Mesodermal cell (in vitro differentiated cells): ENCODE measurements around the gene SMLR1.
"Not testable (repeated sequence)": the region's sequence is repeated elsewhere in the genome, so short reads cannot be mapped to it uniquely, and the experiment has no call there.

ENCODE experiments used
- H3K27ac ChIP-seq: 2 replicates; pipeline ENCODE4 v1.7.0; 2013; ENCODE audit warnings: mild to moderate bottlenecking, low read depth, low read length, moderate library complexity; ENCODE audit not compliant: severe bottlenecking
- H3K36me3 ChIP-seq: 2 replicates; pipeline ENCODE4 v1.7.1; 2013; ENCODE audit warnings: mild to moderate bottlenecking, low read length, moderate library complexity; ENCODE audit not compliant: control insufficient read depth, insufficient read depth
- H3K4me1 ChIP-seq: one replicate; pipeline ENCODE4 v1.7.1; 2013; ENCODE audit warnings: mild to moderate bottlenecking, low read length; ENCODE audit not compliant: insufficient read depth, control insufficient read depth, poor library complexity, severe bottlenecking
- H3K4me3 ChIP-seq: 2 replicates; pipeline ENCODE4 v1.7.0; 2013; ENCODE audit warnings: low read length, control low read depth, mild to moderate bottlenecking; ENCODE audit not compliant: insufficient read depth, poor library complexity, severe bottlenecking; ENCODE audit errors: extremely low read depth
- H3K9me3 ChIP-seq: 2 replicates; pipeline ENCODE4 v1.7.1; 2013; ENCODE audit warnings: mild to moderate bottlenecking, low read length, moderate library complexity; ENCODE audit not compliant: control insufficient read depth
- WGBS, 2 experiments: methylation state at CpG; one replicate each; pipeline ENCODE4 v1.1.5; 2013; ENCODE audit warnings: missing lambda C conversion rate in 2 of 2; ENCODE audit not compliant: insufficient coverage in 2 of 2; 5-methylcytosine and 5-hydroxymethylcytosine counted together

The SMLR1 gene

DNA sequence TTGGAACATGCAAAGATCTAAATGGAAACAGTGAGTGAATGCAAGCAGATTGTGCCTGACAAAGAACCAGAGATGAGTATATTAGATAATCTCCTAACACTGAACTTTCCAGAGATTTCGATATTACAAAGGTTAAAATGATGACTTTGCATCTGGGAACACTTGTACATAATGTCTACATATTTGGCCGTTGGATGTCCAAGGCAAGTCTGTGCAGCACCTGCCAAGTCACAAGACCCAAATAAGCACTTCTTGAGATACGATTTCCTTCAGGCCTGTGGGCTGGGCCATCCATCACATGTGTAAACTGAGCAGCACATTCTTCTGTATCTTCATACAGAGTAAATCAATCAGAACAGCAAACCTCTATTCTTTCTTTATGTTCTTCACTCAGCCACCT, 32.5 kb upstream of the SMLR1 start:
- H3K4me3 ChIP-seq: no peak overlapping the region
- 93 to 94% methylated on average over 3 of the region's 3 CpGs for WGBS, 2 experiments
- H3K36me3 ChIP-seq: no peaks in the 10 kb centered on the region
- H3K4me1 ChIP-seq: no peaks in the 10 kb centered on the region
- H3K27ac ChIP-seq: no peak overlapping the region
- no peaks in the 10 kb centered on the region for H3K9me3 ChIP-seq

DNA sequence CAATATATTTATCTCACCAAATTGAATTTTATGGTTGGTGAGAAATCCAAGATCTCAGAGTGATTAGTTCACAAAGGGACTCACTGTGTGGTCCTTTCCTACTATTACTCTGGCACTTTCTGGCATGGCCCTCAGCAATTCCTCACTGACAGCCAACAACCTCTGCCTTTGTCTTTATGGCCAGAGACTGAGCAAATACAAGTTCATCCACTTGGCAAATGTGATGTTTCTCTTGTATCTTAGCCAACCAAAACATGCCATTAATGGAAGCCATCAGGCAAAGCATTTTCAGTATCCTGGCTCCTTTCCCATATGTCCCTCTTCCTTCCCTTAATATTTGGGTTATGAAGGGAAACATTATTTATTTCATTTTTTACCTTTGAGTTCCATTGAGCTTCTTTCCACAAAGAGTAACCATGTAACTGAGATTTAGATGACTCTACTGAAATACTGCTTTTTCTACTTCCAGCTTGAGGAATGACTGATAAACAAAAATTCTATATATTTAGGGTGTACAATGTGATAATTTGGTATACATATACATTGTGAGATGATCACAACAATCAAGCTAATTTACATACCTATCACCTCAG, 30.8 kb upstream of the SMLR1 start:
- Histone ChIP-seq H3K36me3 (no peaks in the 10 kb centered on the region), H3K27ac (no peak overlapping the region), H3K4me3 (no peak overlapping the region), H3K4me1 (no peaks in the 10 kb centered on the region), H3K9me3 (no peaks in the 10 kb centered on the region)

DNA sequence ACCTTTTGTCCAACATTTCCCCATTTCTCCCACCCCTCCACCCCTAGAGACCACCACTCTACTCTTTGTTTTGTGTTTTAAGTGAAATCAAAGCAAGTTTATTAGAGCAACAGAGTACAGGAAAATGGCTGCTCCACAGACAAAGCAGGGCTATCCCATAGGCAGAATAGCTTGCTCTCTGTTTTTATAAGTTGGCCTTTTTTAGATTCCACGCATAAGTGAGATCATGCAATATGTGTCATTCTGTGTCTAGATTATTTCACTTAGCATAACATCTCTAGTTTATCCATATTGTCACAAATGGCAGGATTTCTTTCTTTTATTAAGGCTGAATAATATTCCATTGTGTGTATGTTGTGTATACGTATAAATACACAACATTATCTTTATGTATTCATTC, 30.1 kb upstream of the SMLR1 start:
- H3K4me3 ChIP-seq: no peak overlapping the region
- WGBS, 2 experiments: no CpG with 5 or more reads among the region's 2 CpGs
- H3K4me1 ChIP-seq: no peaks in the 10 kb centered on the region
- no peaks in the 10 kb centered on the region for H3K9me3 ChIP-seq
- H3K36me3 ChIP-seq: no peaks in the 10 kb centered on the region
- H3K27ac ChIP-seq: no peak overlapping the region

DNA sequence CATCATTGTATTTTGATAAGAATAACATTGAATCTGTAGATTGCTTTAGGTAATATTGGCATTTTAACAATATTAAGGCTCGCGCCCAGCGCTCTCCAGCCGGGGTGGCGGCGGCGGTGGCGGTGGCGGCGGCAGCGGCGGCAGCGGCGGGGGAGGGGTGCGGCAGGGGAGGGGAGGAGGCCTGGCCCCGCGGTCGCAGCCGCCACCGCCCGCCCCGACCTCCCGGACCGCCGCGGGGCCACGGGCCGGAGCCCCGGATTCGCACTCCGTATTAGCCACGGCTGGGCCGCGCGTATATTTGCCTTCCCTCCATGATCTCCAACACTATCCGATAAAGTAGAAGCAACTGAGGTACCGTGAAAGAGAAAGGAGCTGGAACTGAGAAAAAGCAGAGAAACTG, 25.8 kb upstream of the SMLR1 start:
- not testable (repeated sequence) for H3K9me3 ChIP-seq, H3K4me3 ChIP-seq, H3K4me1 ChIP-seq, H3K27ac ChIP-seq, H3K36me3 ChIP-seq
- 99 to 100% methylated on average over 3 to 10 of the region's 37 CpGs for WGBS, 2 experiments

DNA sequence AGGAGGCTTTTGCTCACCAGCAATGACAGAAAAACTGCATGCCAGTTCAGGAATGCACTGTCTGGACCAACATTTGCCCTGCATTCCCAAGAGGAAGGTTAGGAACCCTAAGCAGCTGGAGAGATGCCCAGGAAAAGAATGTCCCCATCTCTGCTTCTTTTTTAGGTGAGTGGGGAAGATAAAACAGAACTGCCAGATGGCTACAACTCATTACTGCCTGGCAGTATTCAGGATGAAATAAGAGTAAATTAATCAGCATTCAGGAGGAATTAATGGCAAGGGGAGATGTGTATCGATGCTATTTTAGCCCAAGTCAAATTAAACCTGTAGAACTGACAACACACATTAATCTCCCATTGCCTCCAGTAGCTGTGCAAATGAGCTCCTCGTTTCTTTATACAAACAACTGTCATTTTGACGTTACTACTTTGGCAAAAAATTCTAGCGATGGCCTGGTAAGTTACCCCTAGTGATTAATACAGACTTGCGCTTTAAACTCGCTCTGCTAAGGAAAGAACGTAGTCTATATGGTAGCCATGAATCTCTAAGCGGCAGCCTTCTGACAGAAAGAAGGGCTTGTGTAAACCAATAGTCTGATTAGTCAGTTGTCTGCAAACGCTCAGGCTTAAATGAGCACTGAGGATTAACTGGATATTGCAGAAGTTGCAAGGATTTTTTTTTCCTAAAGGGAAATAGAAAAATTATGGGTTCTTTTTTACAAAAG, 16.7 kb upstream of the SMLR1 start:
- no peak overlapping the region for H3K27ac ChIP-seq
- no peaks in the 10 kb centered on the region for H3K4me1 ChIP-seq
- H3K4me3 ChIP-seq: no peak overlapping the region
- WGBS, 2 experiments: 91 to 94% methylated on average over 7 to 8 of the region's 9 CpGs
- H3K36me3 ChIP-seq: no peaks in the 10 kb centered on the region
- no peaks in the 10 kb centered on the region for H3K9me3 ChIP-seq

DNA sequence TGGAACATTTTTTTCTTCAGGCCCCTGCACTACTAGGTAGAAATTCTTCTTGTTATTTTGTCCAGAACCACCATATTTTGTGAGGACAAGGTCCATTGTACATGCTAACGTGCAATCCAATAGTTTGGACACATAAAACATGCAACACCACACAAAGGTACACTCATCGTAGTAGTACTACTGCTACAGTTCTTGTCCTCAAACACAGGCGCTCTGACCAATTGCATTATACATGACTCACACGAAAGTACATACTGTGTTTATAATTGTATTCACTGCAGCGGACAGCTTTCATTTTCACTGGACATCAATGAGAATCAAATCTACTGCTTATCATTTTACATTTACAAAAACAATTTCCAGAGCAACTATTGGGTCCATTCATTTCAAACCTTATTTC, 15.3 kb upstream of the SMLR1 start:
- Histone ChIP-seq H3K36me3 (no peaks in the 10 kb centered on the region), H3K4me1 (no peaks in the 10 kb centered on the region), H3K27ac (no peak overlapping the region), H3K4me3 (no peak overlapping the region), H3K9me3 (no peaks in the 10 kb centered on the region)
- WGBS, 2 experiments: 92 to 95% methylated on average over 5 of the region's 5 CpGs

DNA sequence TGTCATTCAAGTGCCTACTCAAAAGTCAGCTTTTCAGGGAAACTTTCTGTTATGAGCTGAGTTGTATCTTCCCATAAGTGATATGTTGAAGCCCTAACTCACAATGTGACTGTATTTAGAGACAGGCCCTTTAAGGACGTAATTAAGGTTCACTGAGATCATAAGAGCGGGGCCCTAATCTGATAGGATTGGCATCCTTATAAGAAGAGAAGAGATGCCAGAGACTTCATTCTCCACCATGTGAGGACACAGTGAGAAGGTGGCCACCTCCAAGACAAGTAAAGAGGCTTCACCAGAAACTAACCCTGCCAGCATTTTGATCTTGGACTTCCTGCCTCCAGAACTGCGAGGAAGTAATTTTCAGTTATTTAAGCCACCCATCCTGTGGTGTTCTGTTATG, 12.7 kb upstream of the SMLR1 start:
- 91% methylated on average over 3 of the region's 3 CpGs for WGBS, 2 experiments
- no peaks in the 10 kb centered on the region for H3K9me3 ChIP-seq

DNA sequence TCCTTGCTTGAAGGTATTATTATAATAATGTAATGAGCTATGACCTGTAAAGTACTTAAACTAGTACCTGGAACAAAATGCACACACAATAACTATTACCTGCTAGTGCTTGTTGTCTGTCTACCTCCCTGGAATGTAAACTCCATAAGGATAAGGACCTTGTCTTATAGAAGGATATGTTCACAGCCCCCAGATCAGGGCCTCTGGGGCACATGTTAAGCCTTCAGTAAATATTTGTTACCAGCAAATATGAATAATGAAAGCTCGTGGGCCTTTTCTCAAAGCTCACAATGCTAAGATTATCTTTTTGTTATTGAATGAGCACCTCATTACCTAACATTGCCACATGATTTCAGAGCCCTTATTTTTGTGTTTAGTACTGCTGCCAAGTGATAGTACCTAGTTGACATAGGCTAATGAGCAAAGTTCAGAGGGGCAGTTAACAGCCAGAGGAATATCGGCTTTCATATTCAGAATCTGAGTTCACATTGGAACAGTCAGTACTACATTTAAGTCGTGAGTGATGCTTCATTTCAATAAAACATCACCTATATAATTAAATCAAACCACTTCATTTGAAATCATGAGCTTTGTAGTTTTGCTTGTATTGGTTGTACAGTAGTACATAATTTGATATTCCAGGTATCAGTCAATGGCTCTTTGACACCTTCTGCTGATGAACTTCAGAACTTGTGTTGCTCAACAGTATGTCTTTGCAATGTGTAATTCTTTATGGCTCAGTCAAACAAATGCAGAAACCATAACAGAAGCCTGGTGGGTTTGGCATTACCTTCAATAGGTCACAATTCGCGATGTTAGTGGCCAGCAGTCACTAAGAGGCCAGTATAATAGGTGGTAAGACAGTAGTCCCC, 11.8 kb upstream of the SMLR1 start:
- Histone ChIP-seq H3K36me3 (no peaks in the 10 kb centered on the region), H3K4me1 (no peaks in the 10 kb centered on the region), H3K9me3 (no peaks in the 10 kb centered on the region), H3K27ac (no peak overlapping the region), H3K4me3 (no peak overlapping the region)
- 80 to 100% methylated on average over 1 of the region's 5 CpGs for WGBS, 2 experiments

More for the DNA sequence above, 12.7 kb upstream of the SMLR1 start:
- Histone ChIP-seq H3K36me3 (no peaks in the 10 kb centered on the region), H3K4me3 (no peak overlapping the region), H3K4me1 (no peaks in the 10 kb centered on the region), H3K27ac (no peak overlapping the region)

DNA sequence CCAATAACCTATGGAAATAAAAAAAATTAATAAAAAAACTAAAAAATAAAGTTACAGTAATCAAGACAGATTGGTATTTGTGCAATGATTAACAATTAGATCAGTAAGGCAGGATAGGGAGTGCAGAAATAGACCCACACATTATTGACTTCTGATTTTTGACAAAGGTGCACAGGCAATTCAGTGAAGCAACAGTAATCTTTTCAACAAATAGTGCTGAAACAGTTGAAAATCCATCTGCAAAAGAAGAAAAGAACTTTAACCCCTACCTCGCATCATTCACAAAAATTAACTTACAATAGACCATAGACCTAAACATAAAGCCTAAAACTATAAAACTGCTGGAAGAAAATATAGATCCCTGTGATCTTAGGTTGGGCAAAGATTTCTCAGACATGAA, 4.5 kb upstream of the SMLR1 start:
- no peaks in the 10 kb centered on the region for H3K36me3 ChIP-seq
- no CpG with 5 or more reads among the region's 1 CpG for WGBS, 2 experiments
- no peaks in the 10 kb centered on the region for H3K9me3 ChIP-seq
- H3K4me1 ChIP-seq: no peaks in the 10 kb centered on the region
- no peak overlapping the region for H3K4me3 ChIP-seq
- no peak overlapping the region for H3K27ac ChIP-seq

DNA sequence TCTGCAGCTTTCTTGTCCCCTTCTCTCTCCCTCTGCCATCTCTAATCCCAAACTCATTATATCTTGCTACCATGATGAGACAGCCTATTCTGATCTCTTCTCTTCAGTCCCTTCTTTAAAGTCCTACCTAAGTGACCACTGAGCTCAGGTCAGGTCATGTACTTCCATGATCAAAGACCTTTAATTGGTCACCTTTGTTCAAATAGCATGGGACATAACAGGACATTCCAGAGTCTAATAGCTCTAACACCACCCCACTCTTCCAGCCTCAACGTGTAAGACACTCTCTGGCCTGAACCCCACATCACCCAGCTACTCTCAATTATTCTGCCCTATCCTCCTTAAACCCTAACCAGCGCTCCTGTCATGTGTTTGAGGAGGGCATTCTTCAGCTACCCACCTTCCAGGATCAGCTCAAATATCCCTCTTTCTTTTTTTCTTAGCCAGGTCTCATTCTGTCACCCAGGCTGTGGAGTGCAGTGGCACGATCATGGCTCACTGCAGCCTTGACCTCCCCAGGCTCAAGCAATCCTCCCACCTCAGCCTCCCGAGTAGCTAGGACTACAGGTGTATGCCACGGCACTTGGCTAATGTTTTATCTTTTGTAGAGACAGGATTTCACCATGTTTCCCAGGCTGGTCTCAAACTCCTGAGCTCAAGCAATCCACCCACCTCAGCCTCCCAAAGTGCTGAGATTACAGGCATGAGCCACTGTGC, 2.1 kb upstream of the SMLR1 start:
- no peak overlapping the region for H3K4me3 ChIP-seq
- no peaks in the 10 kb centered on the region for H3K9me3 ChIP-seq
- no peak overlapping the region for H3K27ac ChIP-seq
- WGBS, 2 experiments: 92 to 93% methylated on average over 3 to 5 of the region's 5 CpGs
- no peaks in the 10 kb centered on the region for H3K4me1 ChIP-seq
- no peaks in the 10 kb centered on the region for H3K36me3 ChIP-seq
